Activated T-helper 2 cell treated with anti-CD3 and anti-CD28 coated beads, Interferon-gamma antibody, Interleukin-2, Interleukin-4, amounts not matched to agents 10 μg/mL and 5 μg/mL and 100 μg/mL, durations not matched to agents 14 hours and 24 hours and 36 hours (primary cell): ENCODE measurements around the gene NR5A1. TPM values are rescaled to one million over a fixed set of nuclear protein-coding genes. Genes with fewer than 3 reads are reported as not detected.

Experiments
- DNase-seq: peaks from one replicate; pipeline ENCODE4 v3.0.0; 2021; ENCODE audit warnings: low spot score
- H3K27ac Mint-ChIP-seq: one replicate; pipeline ENCODE4 v1.8.0; 2021; ENCODE audit warnings: mixed read lengths
- H3K27me3 Mint-ChIP-seq: one replicate; pipeline ENCODE4 v1.8.0; 2021; ENCODE audit warnings: low read depth, mixed read lengths
- H3K36me3 Mint-ChIP-seq: one replicate; pipeline ENCODE4 v1.8.0; 2021; ENCODE audit warnings: low read depth, mixed read lengths
- H3K4me1 Mint-ChIP-seq: one replicate; pipeline ENCODE4 v1.8.0; 2021; ENCODE audit warnings: low read depth, mixed read lengths
- H3K4me3 Mint-ChIP-seq: one replicate; pipeline ENCODE4 v1.8.0; 2021; ENCODE audit warnings: low read depth, mild to moderate bottlenecking, moderate library complexity, mixed read lengths
- H3K9me3 Mint-ChIP-seq: one replicate; pipeline ENCODE4 v1.8.0; 2021; ENCODE audit warnings: mixed read lengths
- intact Hi-C: fragments of 100-400 bp; cut with micrococcal nuclease; formaldehyde crosslinking; loops from one replicate; pipeline ENCODE4 v1.15.1; 2023
- total RNA-seq: library from RNA; stranded (reverse); gene quantifications from 2 replicates; pipeline ENCODE4 v1.2.3, GENCODE V29; 2022

NR5A1 gene
- total RNA-seq, 1 donor from 2014 or later: not detected

GRCh38 chr9:124501771-124502320, 5.4 kb downstream of the NR5A1 start:
- intact Hi-C loops: no loop called here
- Mint-ChIP-seq H3K4me1 (peaks cover 9% of the 10 kb centered on the region), H3K27ac (no peak overlapping the region), H3K4me3 (no peak overlapping the region), H3K9me3 (no peaks in the 10 kb centered on the region), H3K27me3 (peaks cover 23% of the 10 kb centered on the region), H3K36me3 (peaks cover 3% of the 10 kb centered on the region)
- DNase-seq: no peak

GRCh38 chr9:124500796-124501611, 6.2 kb downstream of the NR5A1 start:
- Mint-ChIP-seq H3K36me3 (peaks cover 3% of the 10 kb centered on the region), H3K9me3 (no peaks in the 10 kb centered on the region), H3K4me1 (peaks cover 10% of the 10 kb centered on the region), H3K27ac (no peak overlapping the region), H3K27me3 (peaks cover 21% of the 10 kb centered on the region), H3K4me3 (no peak overlapping the region)
- DNase-seq: no peak
- intact Hi-C loops: no loop called here

GRCh38 chr9:124500028-124500795, 7.0 kb downstream of the NR5A1 start:
- H3K36me3 Mint-ChIP-seq: peaks cover 3% of the 10 kb centered on the region
- DNase-seq: no peak
- H3K27ac Mint-ChIP-seq: no peak overlapping the region
- intact Hi-C loops: no loop called here
- peaks cover 13% of the 10 kb centered on the region for H3K4me1 Mint-ChIP-seq
- H3K4me3 Mint-ChIP-seq: no peak overlapping the region
- peaks cover 18% of the 10 kb centered on the region for H3K27me3 Mint-ChIP-seq
- no peaks in the 10 kb centered on the region for H3K9me3 Mint-ChIP-seq

- Mint-ChIP-seq H3K27me3 (peaks cover 16% of the 10 kb centered on the region), H3K36me3 (peaks cover 3% of the 10 kb centered on the region), H3K4me1 (peaks cover 13% of the 10 kb centered on the region), H3K27ac (no peak overlapping the region), H3K9me3 (no peaks in the 10 kb centered on the region), H3K4me3 (no peak overlapping the region)
- intact Hi-C loops: no loop called here
- DNase-seq: no peak
Observed at GRCh38 chr9:124499216-124499615, 8.0 kb downstream of the NR5A1 start.

- DNase-seq: no peak
- H3K9me3 Mint-ChIP-seq: no peaks in the 10 kb centered on the region
- intact Hi-C loops: no loop called here
- peaks cover 9% of the 10 kb centered on the region for H3K4me1 Mint-ChIP-seq
- H3K36me3 Mint-ChIP-seq: no peaks in the 10 kb centered on the region
- H3K4me3 Mint-ChIP-seq: no peak overlapping the region
- H3K27ac Mint-ChIP-seq: no peak overlapping the region
- H3K27me3 Mint-ChIP-seq: peaks cover 11% of the 10 kb centered on the region
Observed at GRCh38 chr9:124498499-124499146, 8.6 kb downstream of the NR5A1 start.

GRCh38 chr9:124498040-124498439, 9.2 kb downstream of the NR5A1 start:
- no peak overlapping the region for H3K4me3 Mint-ChIP-seq
- H3K27ac Mint-ChIP-seq: no peak overlapping the region
- no peaks in the 10 kb centered on the region for H3K36me3 Mint-ChIP-seq
- peaks cover 9% of the 10 kb centered on the region for H3K4me1 Mint-ChIP-seq
- H3K27me3 Mint-ChIP-seq: peaks cover 8% of the 10 kb centered on the region
- intact Hi-C loops: no loop called here
- DNase-seq: no peak
- H3K9me3 Mint-ChIP-seq: no peaks in the 10 kb centered on the region

GRCh38 chr9:124497441-124497840, 9.8 kb downstream of the NR5A1 start:
- Mint-ChIP-seq H3K4me3 (no peak overlapping the region), H3K36me3 (no peaks in the 10 kb centered on the region), H3K27me3 (peaks cover 5% of the 10 kb centered on the region), H3K9me3 (no peaks in the 10 kb centered on the region), H3K4me1 (peaks cover 9% of the 10 kb centered on the region), H3K27ac (no peak overlapping the region)
- intact Hi-C loops: no loop called here
- DNase-seq: no peak

GRCh38 chr9:124496463-124496862, 10.7 kb downstream of the NR5A1 start:
- no peaks in the 10 kb centered on the region for H3K9me3 Mint-ChIP-seq

GRCh38 chr9:124496075-124496449, 11.1 kb downstream of the NR5A1 start:
- Mint-ChIP-seq H3K27ac (no peak overlapping the region), H3K4me3 (no peak overlapping the region), H3K9me3 (no peaks in the 10 kb centered on the region), H3K36me3 (no peaks in the 10 kb centered on the region), H3K4me1 (peaks cover 9% of the 10 kb centered on the region), H3K27me3 (peaks cover 2% of the 10 kb centered on the region)
- no peak for DNase-seq
- intact Hi-C loops: no loop called here

More at GRCh38 chr9:124496463-124496862, 10.7 kb downstream of the NR5A1 start:
- no peak overlapping the region for H3K4me3 Mint-ChIP-seq
- intact Hi-C loops: no loop called here
- H3K4me1 Mint-ChIP-seq: peaks cover 9% of the 10 kb centered on the region
- DNase-seq: no peak
- peaks cover 2% of the 10 kb centered on the region for H3K27me3 Mint-ChIP-seq
- H3K27ac Mint-ChIP-seq: no peak overlapping the region
- H3K36me3 Mint-ChIP-seq: no peaks in the 10 kb centered on the region

- H3K9me3 Mint-ChIP-seq: no peaks in the 10 kb centered on the region
- H3K4me1 Mint-ChIP-seq: peaks cover 9% of the 10 kb centered on the region
- H3K36me3 Mint-ChIP-seq: no peaks in the 10 kb centered on the region
- intact Hi-C loops: no loop called here
- no peak for DNase-seq
- peaks cover 2% of the 10 kb centered on the region for H3K27me3 Mint-ChIP-seq
- no peak overlapping the region for H3K27ac Mint-ChIP-seq
- no peak overlapping the region for H3K4me3 Mint-ChIP-seq
Observed at GRCh38 chr9:124495126-124496074, 11.8 kb downstream of the NR5A1 start.

GRCh38 chr9:124493794-124494479, 13.3 kb downstream of the NR5A1 start:
- peaks cover 4% of the 10 kb centered on the region for H3K4me1 Mint-ChIP-seq
- H3K27ac Mint-ChIP-seq: no peak overlapping the region
- no peaks in the 10 kb centered on the region for H3K27me3 Mint-ChIP-seq
- H3K9me3 Mint-ChIP-seq: no peaks in the 10 kb centered on the region
- no peaks in the 10 kb centered on the region for H3K36me3 Mint-ChIP-seq
- no peak for DNase-seq
- H3K4me3 Mint-ChIP-seq: no peak overlapping the region
- intact Hi-C loops: no loop called here
